DMS 273 (cell line): Measurements from ENCODE around the gene CMTM6.
"Not testable (repeated sequence)": the region's sequence is repeated elsewhere in the genome, so short reads cannot be mapped to it uniquely, and the experiment has no call there.

Experiments
- DNase-seq: peaks from one replicate; lab custom pipeline; 2025; ENCODE audit not compliant: unreplicated experiment; lab: John Stamatoyannopoulos, UW

CMTM6 gene

GRCh38 chr3:32448686-32449474, 53.8 kb downstream of the CMTM6 start:
- no peak for DNase-seq

GRCh38 chr3:32447865-32448400, 54.7 kb downstream of the CMTM6 start:
- no peak for DNase-seq

- DNase-seq = no peak
These were observed 59.2 kb downstream of the CMTM6 start for GRCh38 chr3:32443478-32443877.

- no peak for DNase-seq
These were observed 59.9 kb downstream of the CMTM6 start for GRCh38 chr3:32442766-32443165.

- peak; percentile 76 for DNase-seq
These were observed 61.9 kb downstream of the CMTM6 start for GRCh38 chr3:32440611-32441350.

- DNase-seq = not testable (repeated sequence)
These were observed 63.2 kb downstream of the CMTM6 start for GRCh38 chr3:32439421-32439820.

- no peak for DNase-seq
These were observed 63.9 kb downstream of the CMTM6 start for GRCh38 chr3:32438596-32439344.

- DNase-seq = no peak
These were observed 64.8 kb downstream of the CMTM6 start for GRCh38 chr3:32437896-32438295.

GRCh38 chr3:32436816-32437189, 65.8 kb downstream of the CMTM6 start:
- no peak for DNase-seq

GRCh38 chr3:32435911-32436815, 66.5 kb downstream of the CMTM6 start:
- no peak for DNase-seq

GRCh38 chr3:32434206-32434605, 68.4 kb downstream of the CMTM6 start:
- no peak for DNase-seq

GRCh38 chr3:32432711-32433530, 69.7 kb downstream of the CMTM6 start:
- DNase-seq = no peak

GRCh38 chr3:32432045-32432710, 70.5 kb downstream of the CMTM6 start:
- no peak for DNase-seq

GRCh38 chr3:32431481-32431880, 71.2 kb downstream of the CMTM6 start:
- no peak for DNase-seq
